HCT116 (cell line): ENCODE results near the gene CCL24. TPM values are rescaled to one million over a fixed set of nuclear protein-coding genes. Genes with fewer than 3 reads are reported as not detected.
"Not testable (repeated sequence)": the region's sequence is repeated elsewhere in the genome, so short reads cannot be mapped to it uniquely, and the experiment has no call there.

ENCODE experiments used
- ATAC-seq: fragments of 200-7000 bp; cut with Tn5 transposase; 2 replicates; pipeline ENCODE4 v1.9.1; 2020; ENCODE audit warnings: mild to moderate bottlenecking, moderate library complexity
- BruUV-seq: library from RNA; stranded (reverse); fragments of 400-500 nt; replicated peaks from 2 replicates; lab custom pipeline; 2021; lab: Mats Ljungman, UMichigan
- CTCF ChIA-PET: fragments of 300-600 bp; sonication (Branson Sonifier 250); formaldehyde crosslinking; loops from one replicate; lab custom pipeline; 2021; ENCODE audit warnings: antibody characterized with exemption; lab: Charles Lee
- POLR2A ChIA-PET: fragments of 300-600, 350-600 bp; sonication (Branson Sonifier 250); formaldehyde crosslinking; loops from one replicate; lab custom pipeline; 2021; ENCODE audit warnings: antibody characterized with exemption; lab: Charles Lee
- RAD21 ChIA-PET, 2 experiments: fragments of 300-600 bp; sonication (Branson Sonifier 250); formaldehyde crosslinking; loops; one replicate each; lab custom pipeline; 2023; ENCODE audit warnings: low total read pairs in 2 of 2; ENCODE audit not compliant: uncharacterized antibody in 2 of 2, unreplicated experiment in 2 of 2, low non-redundant PET in 1 of 2; lab: Charles Lee
- DNase-seq: peaks from one replicate; pipeline ENCODE4 v3.0.0-alpha.2; 2010; ENCODE audit warnings: low read depth, low spot score
- H2AFZ ChIP-seq: fragments of 200-600 bp; shearing (Covaris generic), sonication (generic); 2 replicates; pipeline ENCODE4 v1.6.1; 2017; ENCODE audit warnings: low read depth, mixed run types, mixed read lengths, antibody characterized with exemption, low read length; ENCODE audit not compliant: poor library complexity, severe bottlenecking
- H3K27ac ChIP-seq: 2 replicates; pipeline ENCODE4 v1.5.1; 2012; ENCODE audit warnings: low read depth, low read length
- H3K27me3 ChIP-seq: fragments of 200-600 bp; sonication (generic); 2 replicates; pipeline ENCODE4 v1.6.1; 2016; ENCODE audit warnings: mixed run types, low read length, mixed read lengths; ENCODE audit not compliant: insufficient read depth
- H3K36me3 ChIP-seq, 2 experiments: fragments of 200-500 bp in 1 of 2; fragments of 200-600 bp in 1 of 2; sonication (Bioruptor generic) in 1 of 2; sonication (generic) in 1 of 2; 2 replicates each; pipeline versions ENCODE4 v1.5.1 to v1.6.1; 2014 to 2016; ENCODE audit warnings: low read length in 2 of 2, inconsistent platforms in 1 of 2, mixed read lengths in 1 of 2, mixed run types in 1 of 2; ENCODE audit not compliant: insufficient read depth in 2 of 2, control insufficient read depth in 1 of 2
- H3K4me1 ChIP-seq, 2 experiments: fragments of 200-600 bp in 1 of 2; sonication (generic) in 1 of 2; 2 replicates each; pipeline versions ENCODE4 v1.5.1 to v1.6.1; 2012 to 2017; ENCODE audit warnings: low read length in 2 of 2, inconsistent platforms in 1 of 2, mild to moderate bottlenecking in 1 of 2, mixed read lengths in 1 of 2, mixed run types in 1 of 2, moderate library complexity in 1 of 2; ENCODE audit not compliant: insufficient read depth in 2 of 2, control insufficient read depth in 1 of 2
- H3K4me2 ChIP-seq: fragments of 200-600 bp; sonication (generic); 2 replicates; pipeline ENCODE4 v1.6.1; 2017; ENCODE audit warnings: mixed run types, low read length, mixed read lengths
- H3K4me3 ChIP-seq, 2 experiments: fragments of 200-600 bp in 1 of 2; sonication (generic) in 1 of 2; replicated peaks in 1 of 2; 2 replicates each; pipeline ENCODE4 v1.5.1; 2011 to 2016; ENCODE audit warnings: low read length in 2 of 2, control low read depth in 1 of 2, low read depth in 1 of 2, mild to moderate bottlenecking in 1 of 2, mixed read lengths in 1 of 2, mixed run types in 1 of 2
- H3K79me2 ChIP-seq: fragments of 200-600 bp; sonication (generic); 2 replicates; pipeline ENCODE4 v1.6.1; 2017; ENCODE audit warnings: mild to moderate bottlenecking, mixed run types, low read length, moderate library complexity, mixed read lengths; ENCODE audit not compliant: insufficient read depth
- H3K9ac ChIP-seq: fragments of 200-600 bp; sonication (generic); 2 replicates; pipeline ENCODE4 v1.6.1; 2016; ENCODE audit warnings: low read length, mixed read lengths
- H3K9me2 ChIP-seq: fragments of 200-600 bp; sonication (generic), shearing (Covaris generic); 2 replicates; pipeline ENCODE4 v1.6.1; 2017; ENCODE audit warnings: mixed run types, mild to moderate bottlenecking, moderate library complexity; ENCODE audit not compliant: insufficient read depth
- H3K9me3 ChIP-seq, 2 experiments: fragments of 200-500 bp in 1 of 2; fragments of 200-600 bp in 1 of 2; sonication (Bioruptor generic) in 1 of 2; sonication (generic) in 1 of 2; 2 replicates each; pipeline ENCODE4 v1.6.1; 2014 to 2017; ENCODE audit warnings: low read length in 2 of 2, mixed read lengths in 2 of 2, inconsistent platforms in 1 of 2, low read depth in 1 of 2, mild to moderate bottlenecking in 1 of 2, mixed run types in 1 of 2, moderate library complexity in 1 of 2; ENCODE audit not compliant: control insufficient read depth in 1 of 2, insufficient read depth in 1 of 2
- H4K20me1 ChIP-seq: fragments of 200-600 bp; sonication (generic), shearing (Covaris generic); 2 replicates; pipeline ENCODE4 v1.6.1; 2017; ENCODE audit warnings: mixed run types, mild to moderate bottlenecking, moderate library complexity; ENCODE audit not compliant: insufficient read depth
- EZH2 ChIP-seq: fragments of 200-600 bp; sonication (generic); IDR thresholded peaks from 2 replicates; pipeline ENCODE4 v1.6.1; 2017; ENCODE audit warnings: antibody characterized with exemption, mixed run types
- EZH2phosphoT487 ChIP-seq: fragments of 200-600 bp; IDR thresholded peaks from 2 replicates; pipeline ENCODE4 v1.6.1; 2018; ENCODE audit warnings: antibody characterized with exemption, borderline replicate concordance
- RAD21 ChIP-seq: IDR thresholded peaks from 2 replicates; pipeline ENCODE4 v1.6.1; 2012; ENCODE audit warnings: low read depth, mild to moderate bottlenecking
- intact Hi-C: fragments of 100-400 bp; cut with micrococcal nuclease; formaldehyde crosslinking; loops from 2 replicates; pipeline ENCODE4 v1.10.0; 2022
- total RNA-seq: library from RNA; stranded (reverse); gene quantifications from one replicate; pipeline ENCODE4 v1.2.1, GENCODE V29; 2021; ENCODE audit not compliant: unreplicated experiment
- TF ChIP-seq, protein P1 (sequence below): IDR thresholded peaks from 2 replicates; pipeline ENCODE4 v1.6.1; 2011; ENCODE audit warnings: mild to moderate bottlenecking, low read length, moderate library complexity; ENCODE audit not compliant: insufficient replicate concordance; ENCODE audit errors: extremely low read depth

Gene CCL24
- total RNA-seq, 1 experiment from 2014 or later = not detected

DNA sequence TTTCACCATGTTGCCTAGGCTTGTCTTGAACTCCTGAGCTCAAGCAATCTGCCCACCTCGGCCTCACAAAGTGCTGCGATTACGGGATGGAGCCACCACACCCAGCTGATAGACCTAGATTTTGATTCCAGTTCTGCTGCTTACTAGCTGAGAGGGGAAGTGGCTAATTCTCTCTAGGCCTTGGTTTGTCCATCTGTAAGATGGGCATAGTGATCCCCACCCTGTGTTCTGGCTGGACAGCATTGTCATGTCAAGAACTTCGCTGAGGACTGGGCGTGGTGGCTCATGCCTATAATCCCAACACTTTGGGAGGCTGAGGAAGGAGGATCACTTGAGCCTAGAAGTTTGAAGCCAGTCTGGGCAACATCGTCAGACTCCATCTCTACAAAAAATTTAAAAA lies 17.4 kb upstream of the CCL24 start:
- POLR2A ChIA-PET = no interaction called here
- CTCF ChIA-PET = no interaction called here
- no peak for ATAC-seq

DNA sequence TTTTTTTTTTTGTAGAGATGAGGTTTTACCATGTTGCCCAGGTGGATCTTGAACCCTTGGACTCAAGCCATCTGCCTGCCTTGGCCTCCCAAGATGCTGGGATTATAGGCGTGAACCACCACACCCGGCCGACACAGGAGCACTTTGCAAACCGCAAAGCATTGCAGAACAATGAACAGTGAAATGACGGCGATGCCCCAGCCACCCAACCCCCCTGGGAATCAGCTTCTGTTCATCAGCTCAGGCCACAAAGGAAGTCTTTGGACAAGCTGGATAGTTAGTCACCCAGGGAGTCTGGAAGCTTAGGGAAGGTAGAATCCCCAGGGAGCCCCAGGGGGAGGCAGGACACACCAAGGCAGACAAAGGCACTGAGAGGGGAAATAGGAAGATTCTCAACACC lies 16.1 kb upstream of the CCL24 start:
- BruUV-seq, RAD21 ChIA-PET, H2AFZ ChIP-seq, CTCF ChIA-PET, H3K4me1 ChIP-seq, H3K9me3 ChIP-seq, H3K79me2 ChIP-seq, H3K9ac ChIP-seq, H3K27me3 ChIP-seq, H3K36me3 ChIP-seq, H3K9me2 ChIP-seq, H3K27ac ChIP-seq, POLR2A ChIA-PET, intact Hi-C loops, H4K20me1 ChIP-seq, H3K4me3 ChIP-seq: not testable (repeated sequence)
- ATAC-seq (peak; percentile 87), DNase-seq (peak; percentile 60)
- peak overlapping the region; percentile 33 for H3K4me2 ChIP-seq

More for the DNA sequence above, 17.4 kb upstream of the CCL24 start:
- no peaks in the 10 kb centered on the region for H3K79me2 ChIP-seq
- intact Hi-C loops = no loop called here
- BruUV-seq = no TSS peak
- no peak for TF ChIP-seq EZH2
- no peak for TF ChIP-seq RAD21
- TF ChIP-seq, protein P1, sequence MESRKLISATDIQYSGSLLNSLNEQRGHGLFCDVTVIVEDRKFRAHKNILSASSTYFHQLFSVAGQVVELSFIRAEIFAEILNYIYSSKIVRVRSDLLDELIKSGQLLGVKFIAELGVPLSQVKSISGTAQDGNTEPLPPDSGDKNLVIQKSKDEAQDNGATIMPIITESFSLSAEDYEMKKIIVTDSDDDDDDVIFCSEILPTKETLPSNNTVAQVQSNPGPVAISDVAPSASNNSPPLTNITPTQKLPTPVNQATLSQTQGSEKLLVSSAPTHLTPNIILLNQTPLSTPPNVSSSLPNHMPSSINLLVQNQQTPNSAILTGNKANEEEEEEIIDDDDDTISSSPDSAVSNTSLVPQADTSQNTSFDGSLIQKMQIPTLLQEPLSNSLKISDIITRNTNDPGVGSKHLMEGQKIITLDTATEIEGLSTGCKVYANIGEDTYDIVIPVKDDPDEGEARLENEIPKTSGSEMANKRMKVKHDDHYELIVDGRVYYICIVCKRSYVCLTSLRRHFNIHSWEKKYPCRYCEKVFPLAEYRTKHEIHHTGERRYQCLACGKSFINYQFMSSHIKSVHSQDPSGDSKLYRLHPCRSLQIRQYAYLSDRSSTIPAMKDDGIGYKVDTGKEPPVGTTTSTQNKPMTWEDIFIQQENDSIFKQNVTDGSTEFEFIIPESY = no peak
- no peak for TF ChIP-seq EZH2phosphoT487
- TF ChIP-seq, all 23 proteins: peak for 0
- RAD21 ChIA-PET = no interaction called here
- H3K9ac ChIP-seq = no peak overlapping the region
- H3K4me1 ChIP-seq = peaks cover 0 to 9% of the 10 kb centered on the region in 2 experiments; a peak in 1 of 4 replicates
- no peak overlapping the region for H3K27ac ChIP-seq
- H3K9me2 ChIP-seq = no peaks in the 10 kb centered on the region
- no peak for DNase-seq
- H4K20me1 ChIP-seq = no peaks in the 10 kb centered on the region
- no peaks in the 10 kb centered on the region for H3K9me3 ChIP-seq
- H2AFZ ChIP-seq = no peak overlapping the region
- no peaks in the 10 kb centered on the region for H3K36me3 ChIP-seq
- H3K4me2 ChIP-seq = no peak overlapping the region
- no peaks in the 10 kb centered on the region; the same call in 1 of the 2 replicates for H3K27me3 ChIP-seq
- H3K4me3 ChIP-seq = no peak overlapping the region
